ENCODE results near the gene ACBD6.

ACBD6 gene

GRCh38 chr1:180380259-180381183 lies 121.9 kb downstream of the ACBD6 start:
- Histone ChIP-seq H3K36me3 (ENCODE audit: control insufficient read depth in 1 of 2, insufficient read depth in 2 of 2, low read length in 2 of 2) (no peaks in the 10 kb centered on the region), H3K4me1 (ENCODE audit: control insufficient read depth in 1 of 2, insufficient read depth in 2 of 2, low read length in 2 of 2) (no peaks in the 10 kb centered on the region), H3K27me3 (ENCODE audit: low read depth, low read length) (no peaks in the 10 kb centered on the region), H3K27ac (ENCODE audit: low read length) (no peak overlapping the region), H3K4me3 (ENCODE audit: low read depth in 1 of 2, low read length in 2 of 2) (no peak overlapping the region), H3K9me3 (ENCODE audit: control insufficient read depth in 1 of 2, low read length in 2 of 2) (peaks cover 19 to 36% of the 10 kb centered on the region in 2 donors)

GRCh38 chr1:180376800-180377199 lies 125.6 kb downstream of the ACBD6 start:
- H3K4me1 ChIP-seq (ENCODE audit: control insufficient read depth in 1 of 2, insufficient read depth in 2 of 2, low read length in 2 of 2) = peaks cover 0 to 3% of the 10 kb centered on the region in 2 donors
- no peaks in the 10 kb centered on the region for H3K27me3 ChIP-seq (ENCODE audit: low read depth, low read length)
- no peak overlapping the region for H3K4me3 ChIP-seq (ENCODE audit: low read depth in 1 of 2, low read length in 2 of 2)
- H3K9me3 ChIP-seq (ENCODE audit: control insufficient read depth in 1 of 2, low read length in 2 of 2) = peaks cover 15 to 19% of the 10 kb centered on the region in 2 donors
- H3K27ac ChIP-seq (ENCODE audit: low read length) = no peak overlapping the region
- H3K36me3 ChIP-seq (ENCODE audit: control insufficient read depth in 1 of 2, insufficient read depth in 2 of 2, low read length in 2 of 2) = no peaks in the 10 kb centered on the region

- no peaks in the 10 kb centered on the region for H3K36me3 ChIP-seq (ENCODE audit: control insufficient read depth in 1 of 2, insufficient read depth in 2 of 2, low read length in 2 of 2)
- peaks cover 0 to 3% of the 10 kb centered on the region in 2 donors for H3K4me1 ChIP-seq (ENCODE audit: control insufficient read depth in 1 of 2, insufficient read depth in 2 of 2, low read length in 2 of 2)
- H3K4me3 ChIP-seq (ENCODE audit: low read depth in 1 of 2, low read length in 2 of 2) = no peak overlapping the region
- no peak overlapping the region for H3K27ac ChIP-seq (ENCODE audit: low read length)
- H3K9me3 ChIP-seq (ENCODE audit: control insufficient read depth in 1 of 2, low read length in 2 of 2) = peaks cover 15 to 18% of the 10 kb centered on the region in 2 donors
- H3K27me3 ChIP-seq (ENCODE audit: low read depth, low read length) = no peaks in the 10 kb centered on the region
Measured at GRCh38 chr1:180376253-180376652, 126.1 kb downstream of the ACBD6 start.

- H3K27me3 ChIP-seq (ENCODE audit: low read depth, low read length) = no peaks in the 10 kb centered on the region
- H3K9me3 ChIP-seq (ENCODE audit: control insufficient read depth in 1 of 2, low read length in 2 of 2) = no peaks in the 10 kb centered on the region
Measured at GRCh38 chr1:180372728-180373127, 129.6 kb downstream of the ACBD6 start.

GRCh38 chr1:180370597-180370996 lies 131.8 kb downstream of the ACBD6 start:
- Histone ChIP-seq H3K27me3 (ENCODE audit: low read depth, low read length) (no peaks in the 10 kb centered on the region), H3K27ac (ENCODE audit: low read length) (no peak overlapping the region), H3K4me3 (ENCODE audit: low read depth in 1 of 2, low read length in 2 of 2) (no peak overlapping the region), H3K36me3 (ENCODE audit: control insufficient read depth in 1 of 2, insufficient read depth in 2 of 2, low read length in 2 of 2) (no peaks in the 10 kb centered on the region), H3K9me3 (ENCODE audit: control insufficient read depth in 1 of 2, low read length in 2 of 2) (no peaks in the 10 kb centered on the region), H3K4me1 (ENCODE audit: control insufficient read depth in 1 of 2, insufficient read depth in 2 of 2, low read length in 2 of 2) (peaks cover 0 to 3% of the 10 kb centered on the region in 2 donors)

More at GRCh38 chr1:180372728-180373127, 129.6 kb downstream of the ACBD6 start:
- no peak overlapping the region for H3K27ac ChIP-seq (ENCODE audit: low read length)
- no peak overlapping the region for H3K4me3 ChIP-seq (ENCODE audit: low read depth in 1 of 2, low read length in 2 of 2)
- no peaks in the 10 kb centered on the region for H3K36me3 ChIP-seq (ENCODE audit: control insufficient read depth in 1 of 2, insufficient read depth in 2 of 2, low read length in 2 of 2)
- peaks cover 0 to 3% of the 10 kb centered on the region in 2 donors for H3K4me1 ChIP-seq (ENCODE audit: control insufficient read depth in 1 of 2, insufficient read depth in 2 of 2, low read length in 2 of 2)

- H3K4me3 ChIP-seq (ENCODE audit: low read depth in 1 of 2, low read length in 2 of 2) = no peak overlapping the region
- H3K27ac ChIP-seq (ENCODE audit: low read length) = no peak overlapping the region
- H3K4me1 ChIP-seq (ENCODE audit: control insufficient read depth in 1 of 2, insufficient read depth in 2 of 2, low read length in 2 of 2) = peaks cover 0 to 3% of the 10 kb centered on the region in 2 donors
- H3K27me3 ChIP-seq (ENCODE audit: low read depth, low read length) = no peaks in the 10 kb centered on the region
- H3K36me3 ChIP-seq (ENCODE audit: control insufficient read depth in 1 of 2, insufficient read depth in 2 of 2, low read length in 2 of 2) = no peaks in the 10 kb centered on the region
- H3K9me3 ChIP-seq (ENCODE audit: control insufficient read depth in 1 of 2, low read length in 2 of 2) = no peaks in the 10 kb centered on the region
Measured at GRCh38 chr1:180370188-180370587, 132.2 kb downstream of the ACBD6 start.

GRCh38 chr1:180369061-180369460 lies 133.3 kb downstream of the ACBD6 start:
- Histone ChIP-seq H3K36me3 (ENCODE audit: control insufficient read depth in 1 of 2, insufficient read depth in 2 of 2, low read length in 2 of 2) (no peaks in the 10 kb centered on the region), H3K4me1 (ENCODE audit: control insufficient read depth in 1 of 2, insufficient read depth in 2 of 2, low read length in 2 of 2) (peaks cover 0 to 3% of the 10 kb centered on the region in 2 donors), H3K27ac (ENCODE audit: low read length) (no peak overlapping the region), H3K27me3 (ENCODE audit: low read depth, low read length) (no peaks in the 10 kb centered on the region), H3K9me3 (ENCODE audit: control insufficient read depth in 1 of 2, low read length in 2 of 2) (no peaks in the 10 kb centered on the region), H3K4me3 (ENCODE audit: low read depth in 1 of 2, low read length in 2 of 2) (no peak overlapping the region)

- no peak overlapping the region for H3K4me3 ChIP-seq (ENCODE audit: low read depth in 1 of 2, low read length in 2 of 2)
- no peaks in the 10 kb centered on the region for H3K9me3 ChIP-seq (ENCODE audit: control insufficient read depth in 1 of 2, low read length in 2 of 2)
- no peaks in the 10 kb centered on the region for H3K36me3 ChIP-seq (ENCODE audit: control insufficient read depth in 1 of 2, insufficient read depth in 2 of 2, low read length in 2 of 2)
- H3K27ac ChIP-seq (ENCODE audit: low read length) = no peak overlapping the region
- no peaks in the 10 kb centered on the region for H3K4me1 ChIP-seq (ENCODE audit: control insufficient read depth in 1 of 2, insufficient read depth in 2 of 2, low read length in 2 of 2)
- no peaks in the 10 kb centered on the region for H3K27me3 ChIP-seq (ENCODE audit: low read depth, low read length)
Measured at GRCh38 chr1:180366371-180367068, 135.9 kb downstream of the ACBD6 start.

- Histone ChIP-seq H3K27ac (ENCODE audit: low read length) (no peak overlapping the region), H3K4me1 (ENCODE audit: control insufficient read depth in 1 of 2, insufficient read depth in 2 of 2, low read length in 2 of 2) (no peaks in the 10 kb centered on the region), H3K36me3 (ENCODE audit: control insufficient read depth in 1 of 2, insufficient read depth in 2 of 2, low read length in 2 of 2) (no peaks in the 10 kb centered on the region), H3K4me3 (ENCODE audit: low read depth in 1 of 2, low read length in 2 of 2) (no peak overlapping the region), H3K27me3 (ENCODE audit: low read depth, low read length) (no peaks in the 10 kb centered on the region), H3K9me3 (ENCODE audit: control insufficient read depth in 1 of 2, low read length in 2 of 2) (no peaks in the 10 kb centered on the region)
Measured at GRCh38 chr1:180365039-180365438, 137.3 kb downstream of the ACBD6 start.

GRCh38 chr1:180363246-180363995 lies 139.0 kb downstream of the ACBD6 start:
- Histone ChIP-seq H3K4me3 (ENCODE audit: low read depth in 1 of 2, low read length in 2 of 2) (no peak overlapping the region), H3K27ac (ENCODE audit: low read length) (no peak overlapping the region), H3K9me3 (ENCODE audit: control insufficient read depth in 1 of 2, low read length in 2 of 2) (no peaks in the 10 kb centered on the region), H3K27me3 (ENCODE audit: low read depth, low read length) (no peaks in the 10 kb centered on the region), H3K4me1 (ENCODE audit: control insufficient read depth in 1 of 2, insufficient read depth in 2 of 2, low read length in 2 of 2) (peaks cover 0 to 8% of the 10 kb centered on the region in 2 donors), H3K36me3 (ENCODE audit: control insufficient read depth in 1 of 2, insufficient read depth in 2 of 2, low read length in 2 of 2) (no peaks in the 10 kb centered on the region)
